CD1c-positive myeloid dendritic cell (primary cell): ENCODE data around the gene GCH1.
"Not testable (repeated sequence)": the region's sequence is repeated elsewhere in the genome, so short reads cannot be mapped to it uniquely, and the experiment has no call there.

ENCODE experiments used
- DNase-seq: peaks from one replicate; pipeline ENCODE4 v3.0.0-alpha.2; 2016; ENCODE audit errors: extremely low spot score

The GCH1 gene, protein sequence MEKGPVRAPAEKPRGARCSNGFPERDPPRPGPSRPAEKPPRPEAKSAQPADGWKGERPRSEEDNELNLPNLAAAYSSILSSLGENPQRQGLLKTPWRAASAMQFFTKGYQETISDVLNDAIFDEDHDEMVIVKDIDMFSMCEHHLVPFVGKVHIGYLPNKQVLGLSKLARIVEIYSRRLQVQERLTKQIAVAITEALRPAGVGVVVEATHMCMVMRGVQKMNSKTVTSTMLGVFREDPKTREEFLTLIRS

DNA sequence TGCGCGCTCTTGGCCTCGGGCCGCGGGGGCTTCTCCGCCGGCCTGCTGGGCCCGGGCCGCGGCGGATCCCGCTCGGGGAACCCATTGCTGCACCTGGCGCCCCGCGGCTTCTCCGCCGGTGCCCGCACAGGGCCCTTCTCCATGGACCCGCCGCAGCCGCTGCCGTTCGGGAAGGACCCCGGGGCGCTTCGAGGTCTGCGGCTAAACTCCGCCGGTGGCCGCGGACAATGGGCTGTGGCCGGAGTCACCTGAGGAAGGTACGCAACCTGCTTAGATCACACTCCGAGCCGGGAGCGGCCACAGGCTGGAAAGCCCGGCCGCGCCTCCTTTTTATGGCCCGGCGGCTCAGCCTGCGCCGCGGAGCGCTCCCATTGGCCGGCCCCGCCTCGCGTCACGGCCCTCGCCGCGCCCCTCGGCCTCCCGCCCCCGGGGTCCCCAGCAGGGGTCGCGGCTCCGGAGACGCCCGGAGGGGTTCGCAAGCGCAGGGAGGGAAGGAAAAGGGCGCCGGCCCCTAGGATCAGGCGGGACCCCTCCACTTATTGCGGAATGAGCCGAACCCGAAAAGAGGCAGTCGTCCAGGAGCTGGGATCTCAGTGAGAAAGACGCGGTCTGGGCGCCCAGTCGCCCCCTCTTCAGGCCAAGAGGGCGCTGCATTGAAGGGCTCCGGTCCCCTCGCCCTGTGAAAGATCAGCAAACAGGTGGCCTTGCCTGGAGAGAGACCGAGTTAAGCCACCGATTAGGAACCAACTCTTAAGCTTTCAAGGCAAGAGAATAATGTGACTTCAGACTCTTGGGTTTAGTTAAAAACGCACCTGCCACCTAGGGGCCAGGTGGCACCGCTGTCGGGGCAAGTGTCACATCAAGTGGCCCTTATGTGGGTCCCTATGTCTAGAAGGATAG lies at the start of gene GCH1:
GCH1 (minus strand) TSS at position 306 of the 900 bp plus-strand sequence; CDS start at position 143, 163 bp downstream.
- DNase-seq: peak; percentile 75

DNA sequence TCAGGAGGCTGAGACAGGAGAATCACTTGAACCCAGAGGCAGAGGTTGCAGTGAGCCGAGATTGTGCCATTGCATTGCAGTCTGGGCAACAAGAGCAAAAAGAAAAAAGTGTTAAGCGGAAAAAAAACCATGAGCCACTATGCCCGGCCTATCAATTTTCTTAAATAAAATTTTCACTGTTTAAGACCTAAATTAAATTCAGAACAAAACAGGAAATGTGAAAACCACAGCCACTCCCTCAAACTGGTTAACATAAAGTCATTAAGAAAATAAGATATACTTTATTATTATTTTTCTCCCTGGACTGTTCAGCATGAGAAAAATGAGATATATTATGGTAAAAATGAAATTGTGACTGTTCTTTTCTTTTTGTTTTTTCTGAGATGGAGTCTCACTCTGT lies 44.6 kb upstream of the GCH1 start:
- DNase-seq: no peak

DNA sequence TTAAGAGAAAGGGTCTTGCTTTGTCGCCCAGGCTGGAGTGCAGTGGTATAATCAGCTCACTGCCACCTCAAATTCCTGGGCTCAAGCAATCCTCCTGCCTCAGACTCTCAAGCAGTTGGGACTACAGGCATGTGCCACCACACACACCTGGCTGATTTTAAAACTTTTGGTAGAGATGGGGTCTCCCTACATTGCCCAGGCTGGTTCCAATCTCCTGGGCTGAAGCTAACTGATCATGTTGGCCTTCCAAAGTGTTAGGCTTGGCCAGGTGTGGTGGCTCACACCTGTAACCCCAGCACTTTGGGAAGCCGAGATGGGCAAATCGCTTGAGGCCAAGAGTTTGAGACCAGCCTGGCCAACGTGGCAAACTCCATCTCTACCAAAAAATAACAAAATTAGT lies 43.9 kb upstream of the GCH1 start:
- no peak for DNase-seq

DNA sequence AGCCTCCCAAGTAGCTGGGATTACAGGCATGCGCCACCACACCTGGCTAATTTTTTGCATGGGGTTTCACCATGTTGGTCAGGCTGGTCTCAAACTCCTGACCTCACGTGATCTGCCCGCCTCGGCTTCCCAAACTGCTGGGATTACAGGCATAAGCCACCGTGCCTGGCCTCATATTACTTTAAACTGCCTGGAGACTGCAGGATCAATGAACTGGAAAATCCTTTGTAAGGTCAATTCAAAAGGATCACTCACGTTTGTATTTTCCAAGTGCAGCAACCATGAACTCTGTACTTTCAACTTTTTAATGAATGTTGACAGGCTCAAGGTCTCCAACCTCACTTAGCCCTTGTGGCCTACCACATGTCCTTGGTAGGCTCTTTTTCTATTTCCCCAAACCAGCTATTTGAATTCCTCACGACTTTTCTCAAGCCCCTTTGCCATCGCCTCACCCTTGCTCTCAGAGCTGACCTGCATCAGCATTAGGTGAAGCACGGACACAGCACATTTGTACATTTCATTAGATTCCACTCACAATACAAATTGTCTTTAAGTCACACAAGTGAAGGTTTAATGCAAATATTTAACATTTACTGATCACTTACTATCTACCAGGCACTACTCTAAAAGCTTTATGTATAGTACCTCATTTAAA lies 42.2 kb upstream of the GCH1 start:
- no peak for DNase-seq

DNA sequence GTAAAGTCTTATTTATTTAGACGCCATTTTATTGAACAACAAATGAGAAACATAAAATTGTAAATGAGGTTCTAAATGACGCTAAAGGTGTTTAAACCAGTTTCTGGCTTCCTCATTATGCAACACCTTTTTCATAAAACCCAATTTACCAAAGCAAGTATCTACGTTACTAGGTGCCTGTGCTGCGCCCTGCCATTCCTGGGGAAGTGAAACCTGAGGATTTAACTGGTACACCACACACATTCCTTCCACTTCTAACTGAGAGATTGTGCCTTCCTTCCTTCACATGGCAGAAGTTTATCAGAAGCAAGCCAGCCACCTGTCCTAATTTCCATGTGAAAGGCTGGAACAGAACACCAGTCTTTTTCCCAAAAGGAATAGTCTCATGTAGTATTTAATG lies 40.3 kb upstream of the GCH1 start:
- peak; percentile 34 for DNase-seq

DNA sequence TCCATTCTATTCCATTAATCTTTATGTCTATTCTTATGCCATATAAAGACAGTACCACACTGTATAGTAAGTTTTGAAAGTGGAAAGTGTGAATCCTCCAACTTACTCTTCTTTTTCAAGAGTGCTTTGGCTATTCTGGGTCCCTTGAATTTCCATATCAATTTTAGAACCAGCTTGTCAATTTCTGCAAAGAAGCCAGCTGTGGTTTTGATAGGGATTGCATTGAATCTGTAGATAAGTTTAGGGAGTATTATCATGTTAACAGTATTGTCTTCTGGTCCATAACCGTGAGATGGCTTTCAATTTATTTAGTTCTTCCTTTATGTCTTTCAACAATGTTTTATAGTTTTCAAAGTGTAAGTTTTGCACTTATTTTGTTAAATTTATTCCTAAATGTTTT lies 34.2 kb upstream of the GCH1 start:
- no peak for DNase-seq

DNA sequence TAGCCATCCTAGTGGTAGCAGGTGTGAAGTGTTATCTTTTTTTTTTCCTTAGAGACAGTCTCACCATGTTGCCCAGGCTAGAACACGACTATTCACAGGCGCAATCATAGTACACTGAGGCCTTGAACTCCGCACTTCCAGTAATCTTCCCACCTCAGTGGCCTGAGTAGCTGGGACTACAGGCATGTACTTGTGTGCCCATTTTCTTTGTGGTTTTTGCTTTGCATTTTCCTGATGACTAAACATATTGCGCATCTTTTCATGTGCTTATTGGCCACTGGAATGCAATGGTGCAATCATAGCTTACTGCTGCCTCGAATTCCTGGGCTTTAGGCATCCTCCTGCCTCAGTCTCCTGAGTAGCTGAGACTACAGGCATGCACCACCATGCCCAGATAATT lies 33.3 kb upstream of the GCH1 start:
- DNase-seq: no peak

DNA sequence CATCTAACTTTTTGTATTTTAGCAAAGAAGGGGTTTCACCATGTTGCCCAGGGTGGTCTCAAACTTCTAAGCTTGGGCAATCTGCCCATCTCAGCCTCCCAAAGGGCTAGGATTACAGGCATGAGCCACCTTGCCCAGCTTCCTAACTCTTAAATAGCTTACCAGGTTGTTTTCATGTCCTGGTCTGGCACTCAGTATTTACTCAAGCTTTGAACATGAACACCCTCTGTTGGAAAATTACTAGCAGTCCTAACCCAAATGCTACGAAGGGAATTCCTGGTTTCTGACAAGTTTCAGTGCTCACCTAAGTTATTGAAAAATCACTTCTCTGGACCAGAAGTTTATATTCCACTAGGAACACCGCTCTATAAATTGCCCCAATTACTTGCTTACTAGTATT lies 32.5 kb upstream of the GCH1 start:
- DNase-seq: no peak

DNA sequence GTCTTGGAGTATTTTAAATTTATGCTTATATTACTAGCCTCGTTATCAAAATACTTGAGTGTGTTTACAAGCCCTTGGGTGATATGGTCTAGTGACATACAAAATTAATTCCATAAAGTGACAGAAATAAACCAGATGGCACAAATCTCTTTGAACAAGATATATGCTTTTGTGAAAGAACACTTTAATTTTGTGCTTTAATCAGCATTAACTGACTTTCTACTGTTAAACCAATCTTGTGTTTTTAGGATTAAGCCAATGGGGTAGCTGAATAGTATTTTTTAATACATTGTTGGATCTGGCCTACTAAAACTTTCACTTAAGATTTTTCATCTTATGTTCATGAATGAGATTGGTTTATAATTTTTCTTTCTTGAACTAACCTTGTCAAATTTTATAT lies 30.4 kb upstream of the GCH1 start:
- DNase-seq: no peak

DNA sequence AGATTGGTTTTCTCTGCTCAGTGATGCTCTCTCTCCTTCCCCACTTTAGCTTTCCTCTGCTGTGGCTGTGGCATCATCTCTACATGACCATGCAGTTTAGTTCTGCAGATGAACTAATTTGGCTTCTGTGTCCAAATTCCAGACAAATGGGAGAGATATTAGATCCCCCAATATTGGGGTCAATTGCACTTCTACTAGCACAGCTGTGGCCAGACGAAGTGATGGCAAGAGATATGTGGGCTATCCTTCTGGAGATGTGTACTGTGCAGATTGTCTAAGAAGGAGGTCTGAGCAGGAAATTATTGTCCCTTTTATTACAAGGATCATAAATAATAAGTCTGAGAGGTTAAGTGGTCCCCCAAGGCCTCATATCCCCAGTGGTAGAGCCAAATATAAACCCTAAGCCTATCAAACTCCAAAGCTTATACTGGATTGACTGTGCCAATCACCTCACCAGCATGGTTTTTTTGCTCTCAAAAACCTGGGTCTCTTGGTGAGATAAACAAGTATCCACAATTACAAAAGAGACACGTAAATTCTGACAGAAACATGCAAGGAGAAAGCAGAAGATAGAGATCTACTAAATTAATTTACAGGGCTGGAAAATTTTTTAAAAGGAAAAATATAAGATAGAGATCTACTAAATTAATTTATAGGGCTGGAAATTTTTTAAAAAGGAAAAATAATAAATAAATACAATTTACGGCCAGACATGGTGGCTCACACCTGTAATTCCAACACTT lies 29.1 kb upstream of the GCH1 start:
- no peak for DNase-seq

DNA sequence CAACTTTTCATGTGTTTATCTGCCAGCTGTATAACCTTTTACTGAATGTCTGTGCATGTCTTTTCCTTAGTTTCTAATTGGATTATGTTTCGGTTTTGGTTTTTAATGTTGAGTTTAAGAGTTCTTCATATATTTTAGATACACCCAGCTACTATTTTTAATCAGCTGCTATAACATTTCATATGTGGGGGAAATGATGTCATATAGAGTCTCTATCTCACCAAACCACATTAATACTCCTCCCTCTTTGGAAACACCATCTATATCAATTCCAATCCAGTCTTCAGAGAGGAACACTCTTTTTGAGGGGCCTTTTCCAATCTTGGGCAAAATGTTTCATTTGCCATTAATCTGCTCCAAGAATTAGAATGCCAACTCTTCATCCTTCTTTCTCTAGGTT lies 28.5 kb upstream of the GCH1 start:
- no peak for DNase-seq

DNA sequence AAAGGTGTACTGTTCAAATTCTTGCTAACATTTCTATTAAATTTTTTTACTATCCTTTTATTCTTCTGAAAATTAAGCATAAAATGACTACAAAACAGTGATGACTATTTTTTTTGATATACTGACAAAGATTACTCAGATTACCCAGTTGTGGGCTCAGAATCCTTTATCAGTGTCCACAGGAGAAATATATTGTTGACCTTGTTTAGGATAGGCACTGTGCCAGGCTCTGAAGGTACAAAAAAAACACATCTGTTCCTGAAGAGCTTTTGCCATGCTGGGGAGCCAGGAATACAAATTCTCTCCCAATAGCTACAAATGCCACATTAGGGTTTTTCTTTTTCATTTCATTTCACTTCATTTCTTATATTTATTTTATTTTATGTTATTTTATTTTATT lies 26.9 kb upstream of the GCH1 start:
- DNase-seq: no peak

DNA sequence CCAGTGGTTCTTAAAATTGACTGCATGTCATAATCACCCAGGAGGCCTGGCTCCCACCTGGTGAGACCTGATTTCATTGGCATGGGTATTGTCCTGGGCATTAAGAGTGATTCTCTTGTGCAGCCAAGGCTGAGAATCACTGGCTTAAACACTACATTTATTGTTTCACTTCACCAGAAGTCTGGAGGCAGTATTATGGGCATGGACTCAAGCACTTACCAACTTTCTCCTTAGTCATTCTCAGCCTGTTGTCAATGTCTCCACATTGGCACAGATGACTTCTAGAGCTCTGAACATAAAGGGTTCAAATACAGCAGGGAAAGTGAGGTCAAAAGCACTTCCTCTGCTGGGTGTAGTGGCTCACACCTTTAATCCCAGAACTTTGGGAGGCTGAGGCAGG lies 25.6 kb upstream of the GCH1 start:
- DNase-seq: no peak

DNA sequence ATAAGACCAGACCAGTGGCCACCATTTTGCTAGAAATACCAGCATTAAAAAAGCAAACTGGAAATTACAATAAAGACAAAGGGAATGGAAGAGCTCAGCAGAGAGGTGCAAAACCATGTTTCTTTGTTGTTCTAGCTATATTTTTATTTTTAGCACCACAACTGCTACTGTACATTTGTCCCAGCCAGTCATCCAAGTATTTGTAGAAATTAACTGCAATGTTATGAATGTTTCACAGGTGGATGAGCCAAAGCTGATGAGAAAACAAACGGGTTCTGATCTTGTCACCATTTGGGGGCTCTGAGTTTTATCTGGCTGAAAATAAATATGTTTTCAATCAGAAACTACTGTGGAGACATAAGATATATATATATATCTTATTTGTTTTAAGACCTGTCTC lies 24.9 kb upstream of the GCH1 start:
- no peak for DNase-seq

DNA sequence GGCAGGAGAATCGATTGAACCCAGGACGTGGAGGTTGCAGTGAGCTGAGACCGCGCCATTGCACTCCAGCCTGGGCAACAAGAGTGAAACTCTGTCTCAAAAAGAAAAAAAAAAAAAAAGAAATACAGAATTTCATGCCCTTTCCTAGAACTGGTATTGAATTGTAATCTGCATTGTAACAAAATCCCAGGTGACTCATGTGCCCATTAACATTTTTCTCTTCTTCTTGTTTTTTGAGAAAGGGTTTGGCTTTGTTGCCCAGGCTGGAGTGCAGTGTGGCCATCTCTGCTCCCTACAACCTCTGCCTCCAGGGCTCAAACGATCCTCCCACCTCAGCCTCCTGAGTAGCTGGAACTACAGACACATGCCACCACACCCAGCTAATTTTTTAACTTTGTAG lies 23.9 kb upstream of the GCH1 start:
- DNase-seq: not testable (repeated sequence)

DNA sequence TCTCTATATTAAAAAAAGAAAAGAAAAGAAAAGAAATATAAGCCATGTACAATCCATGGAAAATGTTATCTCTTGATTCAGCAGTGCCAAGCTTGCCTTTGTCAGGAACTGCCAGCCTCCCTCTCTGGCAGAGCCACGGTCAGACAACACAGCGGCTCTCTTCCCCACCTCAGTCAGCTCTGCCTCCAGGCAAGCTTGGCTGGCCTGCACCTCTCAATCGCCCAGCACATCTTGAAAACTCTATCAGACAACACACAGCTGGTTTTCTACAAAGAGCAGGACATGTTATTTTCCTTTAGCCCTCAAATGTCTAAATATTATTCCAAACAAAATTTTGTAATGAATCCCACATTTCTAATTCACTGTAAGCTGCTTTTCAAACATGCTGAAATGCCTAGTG lies 20.0 kb upstream of the GCH1 start:
- no peak for DNase-seq

DNA sequence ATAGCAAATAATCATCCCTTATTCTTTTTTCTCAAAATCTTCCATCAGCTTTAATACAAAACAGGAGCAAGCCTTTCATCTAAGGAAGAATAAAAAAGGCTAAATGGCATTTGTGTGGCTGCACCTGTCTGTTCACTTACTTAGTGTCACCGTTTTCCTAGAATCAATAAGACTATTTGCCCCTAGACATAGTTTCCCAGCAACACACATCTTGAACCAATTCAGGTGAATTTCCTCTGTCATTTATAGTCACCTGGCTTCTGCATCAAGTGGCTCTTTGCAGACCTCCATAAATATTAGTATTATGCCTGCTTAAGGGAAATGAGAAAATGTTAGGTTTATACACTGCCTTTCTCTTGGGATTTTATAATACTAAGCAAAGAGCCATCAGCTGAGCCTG lies 17.4 kb upstream of the GCH1 start:
- DNase-seq: no peak

DNA sequence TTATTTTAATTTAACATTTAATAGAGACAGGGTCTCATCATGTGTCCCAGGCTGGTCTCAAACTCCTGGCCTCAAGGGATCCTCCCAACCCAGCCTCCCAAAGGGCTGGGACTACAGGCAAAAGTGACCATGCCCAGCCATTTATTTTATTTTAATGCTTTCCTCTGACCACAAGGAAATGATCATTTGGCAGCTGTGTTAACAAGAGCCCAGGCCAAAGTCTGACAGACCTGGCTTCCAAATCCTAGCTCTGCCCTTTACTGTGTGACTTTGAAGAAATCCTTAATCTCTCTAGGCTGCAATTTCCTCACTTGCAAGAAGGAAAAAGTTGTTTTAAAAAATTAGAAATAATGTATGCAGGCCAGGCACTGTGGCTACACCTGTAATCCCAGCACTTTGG lies 16.7 kb upstream of the GCH1 start:
- DNase-seq: no peak

DNA sequence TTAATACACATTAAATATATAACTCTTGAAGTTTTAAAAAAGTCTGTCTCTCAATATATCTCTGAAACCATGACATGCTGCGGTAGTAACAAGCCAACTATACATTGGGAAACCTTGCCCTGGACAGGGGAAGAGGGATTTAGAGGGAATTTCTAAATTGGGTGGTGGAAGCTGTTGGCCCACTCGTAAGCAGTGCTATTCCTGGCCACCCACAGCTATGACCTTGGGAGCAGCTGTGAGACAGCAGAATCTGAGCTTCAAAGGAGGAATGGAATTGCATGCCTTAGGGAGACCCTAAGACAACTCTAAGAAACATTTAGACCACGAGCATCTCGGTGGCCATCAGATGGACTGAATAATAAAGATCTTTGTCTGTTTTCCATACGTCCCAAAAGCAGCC lies 15.8 kb upstream of the GCH1 start:
- no peak for DNase-seq

DNA sequence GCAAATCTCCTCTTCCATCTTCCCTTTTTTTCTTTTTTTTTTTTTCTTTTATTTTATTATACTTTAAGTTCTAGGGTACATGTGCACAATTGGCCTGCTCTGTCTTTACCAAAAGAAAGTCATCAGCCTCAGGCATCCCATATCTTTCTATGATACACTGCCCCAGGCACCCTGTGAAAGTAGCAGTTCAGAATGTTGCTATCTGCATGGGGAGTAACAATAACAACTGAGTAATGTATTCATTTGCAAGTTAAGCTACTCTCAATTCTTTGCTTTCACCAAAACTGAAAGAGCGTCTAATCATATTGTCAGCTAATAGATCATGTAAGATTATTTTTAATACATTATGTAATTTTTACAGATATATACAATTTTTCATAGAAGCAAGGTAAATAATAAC lies 13.5 kb upstream of the GCH1 start:
- DNase-seq: no peak

DNA sequence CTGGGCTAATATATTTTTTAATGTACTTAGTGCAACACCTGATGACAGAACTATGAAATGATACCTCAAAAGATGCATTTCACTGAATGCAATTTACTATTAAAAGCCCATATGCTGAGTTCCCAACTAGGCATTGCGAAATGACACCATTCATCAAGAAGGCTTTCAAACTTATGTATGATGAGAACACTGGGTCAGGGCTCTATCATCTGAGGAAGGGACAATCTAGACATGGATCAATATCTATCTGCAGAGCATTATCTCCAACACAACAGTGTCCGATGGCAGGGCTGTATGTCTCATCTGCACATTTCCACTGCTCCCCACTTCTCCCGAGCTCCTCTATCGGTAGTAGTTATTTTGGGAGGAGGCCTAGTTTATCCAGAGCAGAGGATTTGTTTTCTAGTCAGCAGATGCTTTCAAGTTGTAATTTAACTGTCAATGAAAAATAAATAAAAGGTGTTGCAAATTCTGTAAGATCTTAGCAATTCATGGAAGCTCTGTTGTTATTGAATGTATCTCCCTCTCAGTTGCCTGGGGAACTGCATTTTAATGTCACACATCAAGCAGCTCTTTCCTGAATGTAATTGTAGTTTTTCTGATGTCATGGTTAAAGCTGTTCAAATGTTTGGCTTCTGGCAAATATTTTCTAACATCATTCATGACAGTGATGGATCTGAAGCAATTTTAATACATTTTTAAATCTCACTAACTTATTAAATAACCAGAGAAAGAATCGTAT lies 7.4 kb upstream of the GCH1 start:
- DNase-seq: no peak
